AG10803 (cell line): ENCODE data around the gene ZBED5.

Experiments used
- DNase-seq: peaks from one replicate; pipeline ENCODE4 v3.0.0; 2010; ENCODE audit warnings: low read depth
- H3K4me3 ChIP-seq: 2 replicates; pipeline ENCODE4 v1.5.1; 2011; ENCODE audit warnings: mild to moderate bottlenecking, low read length, control low read depth
- CTCF ChIP-seq: conservative IDR thresholded peaks from 2 replicates; pipeline ENCODE4 v1.5.1; 2011; ENCODE audit warnings: mild to moderate bottlenecking, low read length, control low read depth, inconsistent platforms

The ZBED5 gene

DNA sequence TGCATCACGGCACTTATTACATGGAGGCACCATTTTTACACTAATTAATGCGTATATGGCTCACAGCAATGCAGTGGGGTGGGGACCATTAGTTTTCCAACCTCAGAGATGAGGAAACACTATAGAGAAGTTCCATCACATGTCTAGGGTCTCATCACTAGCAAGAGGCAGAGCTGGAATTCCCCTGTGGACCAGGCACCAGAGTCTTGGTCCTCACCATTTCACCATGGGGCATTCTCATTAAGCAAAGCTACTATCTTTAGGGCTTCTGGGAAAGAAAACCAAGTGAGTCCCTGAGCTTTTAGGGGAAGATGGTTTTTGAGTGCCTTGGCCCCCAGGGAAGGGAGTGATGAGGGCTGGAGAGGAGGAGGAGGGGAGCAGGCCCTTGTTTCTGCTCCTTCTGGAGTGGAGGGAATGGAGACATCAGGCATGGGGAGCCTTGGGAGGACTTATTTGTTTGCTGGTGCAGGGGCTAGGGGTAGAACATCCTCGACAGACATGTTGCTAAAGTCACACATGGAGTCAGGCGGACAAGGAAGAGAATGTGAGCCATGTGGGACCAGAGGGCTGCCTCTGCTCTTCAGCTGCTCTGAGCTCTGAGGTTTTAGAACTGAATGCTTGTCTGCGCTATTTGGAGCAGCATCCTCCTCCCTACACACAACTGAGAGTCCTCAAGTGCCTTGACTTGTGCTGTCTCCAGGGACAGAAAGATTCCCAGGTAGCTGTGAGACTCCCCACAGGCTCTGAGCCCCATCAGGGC lies 40.3 kb upstream of the ZBED5 start:
- H3K4me3 ChIP-seq = no peak overlapping the region
- TF ChIP-seq CTCF = no peak
- no peak for DNase-seq

DNA sequence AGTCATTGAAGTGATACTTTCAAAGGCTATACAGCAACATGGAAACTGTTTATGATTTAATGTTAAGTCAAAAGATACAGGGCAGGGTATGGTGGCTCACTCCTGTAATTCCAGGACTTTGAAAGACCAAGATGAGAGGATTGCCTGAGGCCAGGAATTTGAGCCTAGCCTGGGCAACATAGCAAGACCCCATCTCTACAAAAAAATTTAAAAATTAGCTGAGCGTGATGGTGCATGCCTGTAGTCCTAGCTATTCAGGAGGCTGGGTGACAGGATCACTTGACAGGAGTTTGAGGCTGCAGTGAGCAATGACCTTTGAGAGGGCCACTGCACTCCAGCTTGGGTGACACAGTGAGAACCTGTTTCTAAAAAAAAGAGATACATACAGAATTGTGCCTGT lies 39.3 kb upstream of the ZBED5 start:
- H3K4me3 ChIP-seq = no peak overlapping the region
- DNase-seq = no peak
- no peak for TF ChIP-seq CTCF

- H3K4me3 ChIP-seq = no peak overlapping the region
- DNase-seq = no peak
- no peak for TF ChIP-seq CTCF
These were observed 38.6 kb upstream of the ZBED5 start for GRCh38 chr11:10896493-10896892.

DNA sequence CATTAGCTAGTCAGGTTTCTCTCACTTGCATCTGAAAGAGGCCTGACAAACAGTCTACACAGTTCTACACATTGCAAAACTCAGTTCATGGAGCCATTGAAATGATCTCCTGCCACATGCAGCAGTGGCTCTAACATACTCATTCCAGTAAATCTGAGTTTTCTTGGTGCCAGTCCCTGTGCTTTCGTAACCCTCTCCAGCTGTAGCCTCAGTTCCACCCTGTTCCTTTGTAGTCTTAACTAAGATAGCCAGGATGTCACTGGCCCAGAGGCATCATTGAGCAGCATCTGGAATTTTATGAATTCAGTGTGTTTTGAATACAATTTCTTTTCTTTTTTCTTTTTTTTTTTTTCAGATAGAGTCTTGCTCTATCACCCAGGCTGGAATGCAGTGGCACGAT lies 37.4 kb upstream of the ZBED5 start:
- TF ChIP-seq CTCF = no peak
- peak; percentile 81 for DNase-seq
- H3K4me3 ChIP-seq = no peak overlapping the region

DNA sequence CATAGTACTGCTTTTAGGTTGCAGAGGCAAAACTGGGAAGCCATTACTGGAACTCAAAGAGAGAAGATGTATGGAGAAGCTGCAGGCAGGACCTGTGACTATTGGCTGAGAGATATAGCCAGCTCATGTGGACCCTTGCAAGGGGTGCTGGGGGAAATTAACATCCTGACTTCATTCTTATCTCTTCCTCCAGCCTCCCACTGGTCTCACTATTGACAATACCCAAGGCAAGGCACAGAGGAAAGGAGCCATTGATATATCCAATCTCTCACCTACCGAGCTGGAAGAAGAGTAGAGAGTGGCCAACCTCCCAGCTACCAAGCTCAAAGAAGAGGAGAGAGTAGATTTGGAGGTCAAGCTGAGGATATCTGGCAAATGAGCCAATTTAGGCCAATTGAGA lies 36.8 kb upstream of the ZBED5 start:
- no peak overlapping the region for H3K4me3 ChIP-seq
- no peak for DNase-seq
- TF ChIP-seq CTCF = no peak

- H3K4me3 ChIP-seq = no peak overlapping the region
- DNase-seq = peak; percentile 79
- peak; percentile 53 for TF ChIP-seq CTCF
These were observed 35.9 kb upstream of the ZBED5 start for GRCh38 chr11:10893714-10894151.

DNA sequence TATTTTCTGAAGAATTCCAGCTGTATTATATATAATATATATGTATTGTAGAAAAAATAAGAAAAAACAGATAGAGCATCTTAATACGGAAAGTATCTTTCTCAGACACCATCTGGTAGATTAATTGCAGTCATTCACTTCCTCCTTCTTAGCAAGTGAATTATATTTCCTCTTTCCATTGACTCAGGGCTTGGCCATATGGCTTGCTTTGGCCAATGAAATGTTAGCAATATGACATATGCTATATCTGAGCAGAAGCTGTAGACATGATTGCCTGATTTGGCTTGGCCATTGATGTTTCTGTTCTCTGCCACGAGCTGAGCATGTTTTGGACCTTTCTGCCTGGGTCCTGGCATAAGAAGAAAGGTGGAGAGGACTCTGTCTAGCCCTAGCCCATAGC lies 34.4 kb upstream of the ZBED5 start:
- TF ChIP-seq CTCF = no peak
- no peak for DNase-seq

More for the DNA sequence above, 34.4 kb upstream of the ZBED5 start:
- H3K4me3 ChIP-seq = no peak overlapping the region
